NB4 (cell line): Measurements from ENCODE around the gene NTNG1.

Source experiments
- CTCF ChIP-seq: IDR thresholded peaks from one replicate; pipeline ENCODE4 v1.5.1; 2012; ENCODE audit warnings: low read depth, low read length
- MAX ChIP-seq: IDR thresholded peaks from 2 replicates; pipeline ENCODE4 v1.6.1; 2011; ENCODE audit warnings: low read depth, low read length
- MYC ChIP-seq: IDR thresholded peaks from 2 replicates; pipeline ENCODE4 v1.6.1; 2011; ENCODE audit warnings: low read depth, low read length
- POLR2A ChIP-seq: IDR thresholded peaks from 2 replicates; pipeline ENCODE4 v1.6.1; 2011; ENCODE audit warnings: mild to moderate bottlenecking; ENCODE audit not compliant: insufficient read length; ENCODE audit errors: extremely low read depth

GRCh38 chr1:107264007-107264406, 123.2 kb downstream of the NTNG1 start:
- TF ChIP-seq CTCF = no peak
- no peak for TF ChIP-seq MAX
- TF ChIP-seq POLR2A = no peak
- no peak for TF ChIP-seq MYC
